K562 (cell line): ENCODE measurements around the gene BAHD1.

Experiments
- CTCF ChIP-seq, 3 experiments: IDR thresholded peaks in 2 of 3; conservative IDR thresholded peaks in 1 of 3; 2 replicates each; pipeline ENCODE4 v1.5.1; 2011 to 2012; ENCODE audit warnings: low read length in 3 of 3, mild to moderate bottlenecking in 3 of 3, control low read depth in 2 of 3, improper control_type of control experiment in 1 of 3, inconsistent platforms in 1 of 3, low read depth in 1 of 3, mixed read lengths in 1 of 3, moderate library complexity in 1 of 3; ENCODE audit not compliant: insufficient read depth in 2 of 3
- ZBTB7A ChIP-seq: IDR thresholded peaks from 2 replicates; pipeline ENCODE4 v1.6.1; 2011; ENCODE audit warnings: low read depth, mild to moderate bottlenecking, low read length, moderate library complexity, borderline replicate concordance; ENCODE audit not compliant: control insufficient read depth
- ZFX ChIP-seq: sonication (generic); formaldehyde crosslinking; IDR thresholded peaks from 2 replicates; pipeline ENCODE4 v1.8.0; 2022; ENCODE audit warnings: mild to moderate bottlenecking, missing genetic modification reagents, moderate library complexity

GRCh38 chr15:40436892-40437751, 3.6 kb upstream of the BAHD1 start:
- TF ChIP-seq ZFX, result no peak
- TF ChIP-seq CTCF (IDR thresholded peaks at IDR 0.05 in 2 of 3, conservative IDR thresholded peaks at IDR 0.05 in 1 of 3; ENCODE audit: insufficient read depth in 2 of 3, low read depth in 1 of 3, low read length in 3 of 3), result peak in 1 of 3 experiments; percentile 15; a peak in 1 of 6 replicates
- 0 out of 2 replicates have a peak, but pooled peaks have one; percentile 10 for TF ChIP-seq ZBTB7A
